ENCODE results near the gene NHLH1.
A peak's percentile ranks its signal among the peaks of the same experiment; 100 is the strongest.

NHLH1 gene

DNA sequence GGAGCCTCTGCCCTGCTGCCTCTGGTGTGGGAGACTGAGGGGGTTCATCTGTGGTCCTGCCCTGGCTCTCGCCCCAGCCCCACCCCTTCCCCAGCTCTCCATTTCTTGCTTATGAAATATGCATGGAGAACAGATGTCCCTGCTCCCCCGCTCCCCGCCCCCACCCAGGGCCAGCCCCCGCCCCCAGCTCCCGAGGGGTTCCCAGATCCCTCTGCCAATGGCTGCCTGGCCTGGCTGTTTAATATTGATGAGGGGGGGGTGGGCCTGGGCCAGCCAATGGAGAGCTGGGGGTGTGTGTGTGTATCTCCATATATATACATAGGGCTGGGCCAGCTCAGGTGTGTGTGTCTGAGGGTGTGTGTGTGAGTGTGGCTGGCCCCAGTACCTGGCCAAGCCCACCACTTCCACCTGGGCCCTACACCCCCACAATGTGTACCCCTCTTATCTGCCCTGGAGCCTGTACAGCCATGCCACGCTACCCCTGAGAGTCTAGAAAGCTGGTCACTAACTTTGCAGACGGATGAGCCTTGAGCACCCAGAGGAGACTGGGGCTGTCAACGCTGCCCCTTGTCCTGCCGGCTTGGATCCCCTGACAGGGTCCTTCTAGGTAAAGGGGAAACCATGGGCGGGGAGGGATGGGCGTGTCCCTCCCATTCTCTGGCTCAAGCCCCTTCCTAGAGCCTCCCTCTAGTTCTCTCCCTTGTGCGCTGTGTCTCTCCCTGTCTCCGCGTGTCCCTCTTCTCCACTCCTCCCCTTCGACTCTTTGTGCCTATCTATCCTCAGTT is at the start of gene NHLH1:
TSS of gene NHLH1 (plus strand) at position 341 of the 785 bp plus-strand sequence. CDS start 3,661 bp downstream, outside the sequence.
- no peak for DNase-seq

DNA sequence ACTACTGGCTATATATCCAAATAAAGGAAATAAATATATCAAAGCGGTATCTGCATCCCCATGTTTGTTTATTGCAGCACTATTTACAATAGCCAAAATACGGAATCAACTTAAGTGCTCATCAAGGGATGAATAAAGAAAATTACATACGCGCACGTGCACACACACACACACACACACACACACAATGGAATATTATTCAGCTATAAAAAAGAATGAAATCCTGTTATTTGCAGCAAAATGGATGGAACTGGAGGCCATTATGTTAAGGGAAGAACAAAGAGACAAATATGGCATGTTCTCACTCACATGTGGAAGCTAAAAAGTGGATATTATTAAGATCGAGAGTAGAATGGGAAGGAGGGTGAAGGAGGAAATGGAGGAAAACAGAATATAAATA is 44.0 kb upstream of the NHLH1 start:
- no peak for DNase-seq

DNA sequence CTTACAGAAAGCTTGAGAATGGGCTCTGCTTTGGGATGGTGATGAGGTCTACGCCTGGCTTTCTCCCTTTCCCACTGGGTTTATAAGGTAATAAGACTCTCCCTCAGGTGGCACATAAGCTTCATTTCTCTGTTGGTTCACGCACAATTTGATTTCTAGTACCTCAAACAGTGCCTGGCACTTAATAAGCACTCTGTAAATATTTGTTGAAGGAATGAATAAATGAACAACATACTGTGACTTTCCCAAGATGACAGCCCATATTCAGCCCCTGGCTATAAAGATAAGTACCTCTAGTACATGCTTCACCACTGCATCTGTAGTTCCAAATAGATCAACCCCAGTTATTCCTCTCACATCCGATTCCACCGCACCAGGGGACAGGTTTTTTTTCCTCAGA is 41.6 kb upstream of the NHLH1 start:
- no peak for DNase-seq

GRCh38 chr1:160326418-160326817 is 40.5 kb upstream of the NHLH1 start:
- no peak for DNase-seq

DNA sequence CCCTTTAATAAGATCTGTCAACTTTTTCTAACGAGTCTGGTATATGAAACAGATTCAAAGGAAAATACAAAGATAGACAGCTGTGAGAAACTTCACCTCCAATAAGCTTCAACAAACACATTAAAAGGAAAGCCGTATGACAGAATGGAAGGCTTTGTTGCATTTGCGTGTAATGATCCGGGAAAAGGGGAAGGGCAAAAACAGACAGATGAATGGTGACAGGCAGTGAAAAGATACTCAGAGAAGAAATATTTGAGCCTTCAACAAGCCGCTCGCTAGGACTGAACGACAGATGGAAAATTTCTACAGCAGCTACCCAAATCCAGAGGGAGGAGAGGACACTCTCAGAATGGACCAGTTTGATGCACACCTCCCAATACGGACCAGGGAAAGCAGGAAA is 38.7 kb upstream of the NHLH1 start:
- DNase-seq = no peak

- DNase-seq = no peak
Observed at GRCh38 chr1:160330119-160330518, 36.8 kb upstream of the NHLH1 start.

- no peak for DNase-seq
Observed at GRCh38 chr1:160332516-160332915, 34.4 kb upstream of the NHLH1 start.

GRCh38 chr1:160338580-160338979 is 28.3 kb upstream of the NHLH1 start:
- no peak for DNase-seq

- no peak for DNase-seq
Observed at GRCh38 chr1:160340146-160340545, 26.7 kb upstream of the NHLH1 start.

GRCh38 chr1:160340866-160341265 is 26.0 kb upstream of the NHLH1 start:
- no peak for DNase-seq

DNA sequence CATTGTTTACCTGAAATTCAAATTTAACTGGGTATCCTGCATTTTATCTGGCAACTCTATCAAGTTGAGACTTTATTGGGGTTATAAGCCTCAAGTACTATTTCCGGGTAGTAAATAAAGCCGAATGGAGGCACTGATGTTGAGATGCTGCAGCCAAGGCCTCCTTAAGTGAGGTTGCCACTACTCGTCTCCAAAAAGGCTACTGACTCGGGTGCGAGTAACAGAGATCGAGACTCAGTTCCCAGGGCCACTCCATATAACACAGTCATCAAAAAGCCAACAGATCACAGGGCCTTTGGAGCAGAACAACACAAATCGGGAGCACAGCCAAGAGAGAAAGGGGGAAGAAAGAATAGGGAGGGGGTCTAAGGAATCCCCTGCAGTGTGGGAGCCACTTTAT is 24.3 kb upstream of the NHLH1 start:
- peak; percentile 9 for DNase-seq

DNA sequence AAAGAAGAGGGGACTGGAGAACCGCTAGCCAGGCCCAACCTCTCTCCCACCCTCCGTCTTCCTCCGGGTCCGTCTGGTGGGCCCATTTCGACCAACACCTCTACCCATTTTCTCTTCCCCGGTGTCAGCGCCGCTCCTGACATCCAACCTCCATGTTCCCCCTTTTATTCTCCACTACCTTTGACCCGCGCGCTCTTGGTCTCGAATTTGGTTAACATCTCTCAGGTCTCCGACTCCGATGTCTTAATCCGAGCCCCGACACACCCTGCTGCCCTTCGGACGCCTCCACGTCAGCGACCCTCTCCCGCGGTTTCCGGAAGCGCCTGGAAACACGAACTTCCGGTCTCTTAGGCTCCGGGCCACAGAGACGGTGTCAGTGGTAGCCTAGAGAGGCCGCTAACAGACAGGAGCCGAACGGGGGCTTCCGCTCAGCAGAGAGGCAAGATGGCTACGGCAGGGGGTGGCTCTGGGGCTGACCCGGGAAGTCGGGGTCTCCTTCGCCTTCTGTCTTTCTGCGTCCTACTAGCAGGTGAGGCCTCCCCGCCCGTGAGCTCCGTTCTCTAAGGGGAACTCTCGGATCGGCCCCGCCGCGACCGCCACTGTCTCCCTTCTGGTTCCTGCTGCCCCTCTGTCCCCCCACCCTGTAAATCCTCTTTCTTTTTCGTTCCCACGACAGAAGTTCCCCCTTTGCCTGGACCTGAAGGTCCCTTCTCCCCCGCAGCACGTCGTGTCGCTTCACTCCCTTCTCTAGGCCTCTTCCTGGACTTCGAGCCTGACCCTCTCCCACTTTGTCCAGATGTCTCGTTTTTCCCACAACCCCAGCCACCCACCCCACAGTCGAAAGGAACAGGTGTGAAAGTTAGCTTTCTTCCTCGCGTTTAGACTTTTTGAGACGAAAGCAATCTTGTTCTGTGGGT is 23.7 kb upstream of the NHLH1 start, which contains the start of the genes COPA and NCSTN:
TSS of gene COPA (minus strand) at position 298 of the 917 bp plus-strand sequence. CDS start at position 218, 80 bp downstream.
TSS of gene NCSTN (plus strand) at position 431 of the 917 bp plus-strand sequence. CDS start at position 445, 14 bp downstream.
- peak; percentile 96 for DNase-seq

DNA sequence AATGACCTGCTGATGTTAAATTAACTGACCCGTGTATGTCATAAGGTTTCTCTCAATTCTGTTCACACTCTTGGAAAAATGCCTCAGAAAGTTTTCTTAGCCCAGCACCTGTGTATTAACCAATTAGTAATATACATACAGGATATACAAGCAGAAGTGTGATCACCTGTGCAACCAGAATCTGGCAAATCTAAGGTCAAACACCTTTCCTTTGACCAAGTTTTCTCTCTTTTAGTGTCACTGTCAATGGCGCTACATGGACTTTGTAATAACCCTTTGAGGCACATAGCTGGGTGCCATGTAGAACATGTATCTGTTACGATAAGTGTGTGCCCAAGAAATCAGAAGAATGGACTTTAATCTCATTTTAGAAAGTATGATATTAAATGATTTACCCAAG is 22.6 kb upstream of the NHLH1 start:
- DNase-seq = no peak

- no peak for DNase-seq
Observed at GRCh38 chr1:160344936-160345335, 21.9 kb upstream of the NHLH1 start.

DNA sequence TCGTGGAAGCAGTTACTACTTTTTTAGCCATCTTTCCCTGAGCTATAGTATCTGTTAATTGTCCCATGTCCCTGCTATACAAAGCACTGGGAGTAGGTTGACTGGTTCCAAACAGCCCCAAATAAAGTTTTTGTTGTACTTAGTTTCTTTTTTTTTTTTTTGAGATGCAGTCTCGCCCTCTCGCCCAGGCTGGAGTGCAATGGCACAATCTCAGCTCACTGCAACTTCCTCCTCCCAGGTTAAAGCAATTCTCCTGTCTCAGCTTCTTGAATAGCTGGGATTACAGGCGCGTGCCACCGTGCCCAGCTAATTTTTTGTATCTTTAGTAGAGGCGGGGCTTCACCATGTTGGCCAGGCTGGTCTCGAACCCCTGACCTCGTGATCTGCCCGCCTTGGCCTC is 20.4 kb upstream of the NHLH1 start:
- DNase-seq = no peak

GRCh38 chr1:160346958-160347357 is 19.9 kb upstream of the NHLH1 start:
- DNase-seq = no peak

GRCh38 chr1:160351629-160352028 is 15.2 kb upstream of the NHLH1 start:
- DNase-seq = no peak

GRCh38 chr1:160352555-160352954 is 14.3 kb upstream of the NHLH1 start:
- DNase-seq = no peak

- no peak for DNase-seq
Observed at GRCh38 chr1:160353223-160353622, 13.6 kb upstream of the NHLH1 start.

DNA sequence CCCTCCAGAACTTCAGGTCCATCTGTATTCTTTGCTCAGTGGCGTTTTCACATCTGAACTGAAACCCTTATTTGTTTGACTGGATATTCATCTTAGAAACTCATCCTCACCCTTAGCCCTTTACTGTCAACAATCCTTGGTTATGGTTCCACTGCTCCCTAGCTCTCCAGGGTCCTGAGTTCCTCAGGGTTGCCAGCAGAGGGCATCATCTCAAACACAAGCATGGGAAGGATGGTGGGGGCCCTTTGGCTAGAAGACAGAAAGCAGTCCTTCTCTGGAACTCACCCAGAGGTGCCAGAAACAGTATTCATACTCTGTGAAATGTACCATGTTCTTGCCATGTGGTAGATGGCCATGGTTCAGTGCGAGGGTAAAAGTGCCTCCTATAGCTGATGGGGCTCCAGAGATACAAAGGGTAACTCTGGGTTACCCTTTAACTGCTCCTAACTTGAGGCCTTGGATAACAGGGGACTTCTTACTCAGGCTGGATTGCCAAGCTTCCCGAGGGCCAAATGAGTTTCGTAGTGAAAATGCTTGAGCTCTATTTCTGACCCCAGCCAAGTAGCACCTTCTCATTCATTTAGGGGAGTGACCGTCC is 12.4 kb upstream of the NHLH1 start:
- DNase-seq = peak; percentile 24

DNA sequence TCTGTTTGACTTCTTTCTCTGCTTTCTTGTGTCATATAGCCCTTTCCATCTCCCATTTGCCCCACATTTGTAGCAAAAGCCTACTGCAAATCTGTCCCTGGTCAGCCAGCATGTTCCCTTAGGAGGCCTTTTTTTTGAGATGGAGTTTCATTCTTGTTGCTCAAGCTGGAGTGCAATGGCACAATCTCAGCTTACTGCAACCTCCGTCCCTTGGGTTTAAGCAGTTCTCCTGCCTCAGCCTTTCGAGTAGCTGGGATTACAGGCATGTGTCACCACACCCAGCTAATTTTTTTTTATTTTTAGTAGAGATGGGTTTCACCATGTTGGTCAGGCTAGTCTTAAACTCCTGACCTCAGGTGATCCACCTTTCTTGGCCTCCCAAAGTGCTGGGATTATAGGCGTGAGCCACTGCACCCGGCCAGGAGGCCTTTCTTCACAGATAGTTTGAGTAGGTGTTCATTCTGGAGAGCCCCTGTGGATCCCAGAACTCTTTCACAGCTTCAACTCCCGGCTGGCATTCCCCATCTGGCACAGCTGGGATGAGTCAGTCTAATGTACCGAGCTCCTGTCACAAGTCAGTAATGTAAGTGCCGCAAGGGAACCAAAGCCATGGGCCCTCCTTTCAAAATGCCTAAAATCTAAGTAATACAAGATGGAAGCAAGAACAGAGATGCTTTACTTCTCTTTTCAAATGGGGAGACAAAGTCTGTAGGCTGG is 9.4 kb upstream of the NHLH1 start:
- DNase-seq = no peak

DNA sequence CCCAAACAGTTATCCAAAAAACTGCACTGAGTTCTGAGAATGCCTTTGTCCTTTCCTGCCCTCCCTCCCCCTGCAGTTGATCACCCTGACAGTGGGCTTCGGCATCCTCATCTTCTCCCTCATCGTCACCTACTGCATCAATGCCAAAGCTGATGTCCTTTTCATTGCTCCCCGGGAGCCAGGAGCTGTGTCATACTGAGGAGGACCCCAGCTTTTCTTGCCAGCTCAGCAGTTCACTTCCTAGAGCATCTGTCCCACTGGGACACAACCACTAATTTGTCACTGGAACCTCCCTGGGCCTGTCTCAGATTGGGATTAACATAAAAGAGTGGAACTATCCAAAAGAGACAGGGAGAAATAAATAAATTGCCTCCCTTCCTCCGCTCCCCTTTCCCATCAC is 8.8 kb upstream of the NHLH1 start:
- no peak for DNase-seq
